Vagina (tissue), 2 donors: ENCODE data around the gene WNT16. TPM values are rescaled to one million over a fixed set of nuclear protein-coding genes. Genes with fewer than 3 reads are reported as not detected.
"Not testable (repeated sequence)": the region's sequence is repeated elsewhere in the genome, so short reads cannot be mapped to it uniquely, and the experiment has no call there.

ENCODE experiments used
- DNase-seq, 2 donors: peaks; one replicate each; pipeline ENCODE4 v3.0.0-alpha.2; 2017; ENCODE audit errors: extremely low spot score in 2 of 2
- H3K27ac ChIP-seq: fragments of 200-600 bp; sonication (generic); one replicate; pipeline ENCODE4 v1.5.1; 2019
- H3K27me3 ChIP-seq: fragments of 200-600 bp; sonication (generic); one replicate; pipeline ENCODE4 v1.5.1; 2019
- H3K36me3 ChIP-seq, 2 donors: fragments of 200-600 bp; sonication (generic); one replicate each; pipeline ENCODE4 v1.5.1; 2017 to 2019
- H3K4me1 ChIP-seq: fragments of 200-600 bp; sonication (generic); one replicate; pipeline ENCODE4 v1.5.1; 2019
- H3K4me3 ChIP-seq, 2 donors: fragments of 200-600 bp; sonication (generic); 1 replicate in 1 of 2; 2 replicates in 1 of 2; pipeline ENCODE4 v1.5.1; 2016 to 2019
- H3K9me3 ChIP-seq: fragments of 200-600 bp; sonication (generic); one replicate; pipeline ENCODE4 v1.5.1; 2019
- CTCF ChIP-seq, 3 experiments: fragments of 450-650 bp in 2 of 3; fragments of 200-600 bp in 1 of 3; sonication (generic) in 1 of 3; IDR thresholded peaks; one replicate each; pipeline ENCODE4 v1.5.1; 2017 to 2019; ENCODE audit warnings: antibody characterized with exemption in 3 of 3, mild to moderate bottlenecking in 2 of 3, moderate library complexity in 2 of 3
- POLR2A ChIP-seq, 2 donors: fragments of 450-650 bp; IDR thresholded peaks; one replicate each; pipeline ENCODE4 v1.6.1; 2017; ENCODE audit warnings: antibody characterized with exemption in 2 of 2, mild to moderate bottlenecking in 2 of 2, moderate library complexity in 2 of 2
- POLR2AphosphoS5 ChIP-seq, 2 donors: sonication (generic); formaldehyde crosslinking; IDR thresholded peaks; one replicate each; pipeline ENCODE4 v1.9.0; 2017; ENCODE audit warnings: antibody characterized with exemption in 2 of 2, mild to moderate bottlenecking in 2 of 2, low read depth in 1 of 2; ENCODE audit not compliant: insufficient read depth in 1 of 2
- intact Hi-C: fragments of 100-400 bp; cut with DNase I; formaldehyde crosslinking; loops from one replicate; pipeline ENCODE4 v1.15.1; 2023
- total RNA-seq: library from RNA; depleted of rRNA; stranded (reverse); fragments of >200 nt; gene quantifications from one replicate; pipeline ENCODE4 v1.2.3, GENCODE V29; 2016

Gene WNT16
- total RNA-seq, 1 donor from 2014 or later: 7.4 TPM

DNA sequence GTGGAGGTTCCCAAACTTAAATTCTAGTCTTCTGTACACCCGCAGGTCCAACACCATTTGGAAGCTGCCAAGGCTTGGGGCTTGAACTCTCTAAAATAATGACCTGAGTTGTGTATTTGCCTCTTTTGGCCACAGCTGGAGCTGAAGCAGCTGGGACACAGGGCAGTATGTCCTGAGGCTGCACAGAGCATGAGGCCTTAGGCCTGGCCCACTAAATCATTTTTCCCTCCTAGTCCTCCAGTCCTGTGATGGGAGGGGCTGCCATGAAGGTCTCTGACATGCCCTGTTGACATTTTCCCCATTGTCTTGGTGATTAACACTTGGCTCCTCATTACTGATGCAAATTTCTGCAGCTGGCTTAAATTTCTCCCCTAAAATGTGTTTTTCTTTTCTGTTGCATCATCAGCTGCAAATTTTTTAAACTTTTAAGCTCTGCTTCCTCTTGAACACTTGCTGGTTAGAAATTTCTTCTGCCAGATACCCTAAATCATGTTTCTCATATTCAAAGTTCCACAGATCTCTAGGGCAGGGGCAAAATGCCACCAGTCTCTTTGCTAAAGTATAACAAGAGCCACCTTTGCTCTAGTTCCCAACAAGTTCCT, 43.6 kb upstream of the WNT16 start:
- intact Hi-C loops: no loop called here
- TF ChIP-seq POLR2A (IDR thresholded peaks at IDR 0.05) (no peak), CTCF (IDR thresholded peaks at IDR 0.05) (no peak), POLR2AphosphoS5 (IDR thresholded peaks at IDR 0.05; ENCODE audit: insufficient read depth in 1 of 2, low read depth in 1 of 2) (no peak)
- H3K4me3 ChIP-seq: no peak overlapping the region
- no peaks in the 10 kb centered on the region for H3K36me3 ChIP-seq
- H3K27ac ChIP-seq: no peak overlapping the region
- no peaks in the 10 kb centered on the region for H3K27me3 ChIP-seq
- DNase-seq: no peak
- H3K9me3 ChIP-seq: no peaks in the 10 kb centered on the region
- no peaks in the 10 kb centered on the region for H3K4me1 ChIP-seq

- H3K27ac ChIP-seq: no peak overlapping the region
- no peaks in the 10 kb centered on the region for H3K4me1 ChIP-seq
- no peaks in the 10 kb centered on the region for H3K9me3 ChIP-seq
- H3K27me3 ChIP-seq: no peaks in the 10 kb centered on the region
- no peak overlapping the region for H3K4me3 ChIP-seq
- no peak for DNase-seq
- intact Hi-C loops: no loop called here
- no peak for TF ChIP-seq POLR2A (IDR thresholded peaks at IDR 0.05)
- H3K36me3 ChIP-seq: no peaks in the 10 kb centered on the region
These were observed 42.6 kb upstream of the WNT16 start for GRCh38 chr7:121286186-121286585.

DNA sequence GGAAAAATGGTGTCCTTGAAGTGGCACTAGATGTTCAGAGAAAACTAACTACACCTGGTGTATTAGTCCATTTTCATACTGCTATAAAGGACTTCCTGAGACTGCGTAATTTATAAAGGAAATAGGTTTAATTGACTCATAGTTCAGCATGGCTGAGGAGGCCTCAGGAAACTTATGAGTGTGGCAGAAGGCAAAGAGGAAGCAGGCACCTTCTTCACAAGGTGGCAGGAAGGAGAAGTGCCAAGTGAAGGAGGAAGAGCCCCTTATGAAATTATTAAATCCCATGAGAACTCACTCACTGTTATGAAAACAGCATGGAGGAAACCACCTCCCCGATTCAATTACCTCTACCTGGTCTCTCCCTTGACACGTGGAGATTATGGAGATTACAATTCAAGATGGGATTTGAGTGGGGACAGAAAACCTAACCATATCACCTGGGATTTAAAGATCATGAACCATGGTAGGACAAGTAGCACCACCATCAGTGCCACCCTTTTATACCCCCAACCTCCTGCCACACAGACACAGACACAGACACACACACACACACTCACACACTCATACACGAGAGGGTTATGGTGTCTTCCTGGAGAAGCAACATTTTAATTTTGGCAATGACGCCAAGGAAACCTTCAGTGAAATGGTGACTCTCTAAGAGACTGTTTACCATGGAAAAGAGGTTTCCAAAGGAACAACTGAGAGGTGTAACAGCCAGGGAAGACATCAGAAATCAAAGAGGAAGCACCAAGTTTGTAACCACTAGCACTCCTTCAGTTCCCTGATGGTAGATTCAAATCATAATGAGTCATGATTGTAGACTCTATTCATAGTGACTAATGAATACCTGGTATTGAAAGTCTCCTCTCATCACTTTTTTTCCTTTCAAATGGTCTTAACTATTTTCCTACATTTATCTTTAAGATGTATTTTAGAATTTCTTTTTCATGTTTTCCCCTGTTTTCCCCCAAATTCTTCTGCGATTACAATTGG, 41.8 kb upstream of the WNT16 start:
- Histone ChIP-seq H3K4me1 (no peaks in the 10 kb centered on the region), H3K4me3 (no peak overlapping the region), H3K36me3 (no peaks in the 10 kb centered on the region), H3K27ac (no peak overlapping the region), H3K27me3 (no peaks in the 10 kb centered on the region), H3K9me3 (no peaks in the 10 kb centered on the region)
- intact Hi-C loops: no loop called here
- TF ChIP-seq POLR2AphosphoS5 (IDR thresholded peaks at IDR 0.05; ENCODE audit: insufficient read depth in 1 of 2, low read depth in 1 of 2) (no peak), POLR2A (IDR thresholded peaks at IDR 0.05) (no peak), CTCF (IDR thresholded peaks at IDR 0.05) (no peak)
- no peak for DNase-seq

DNA sequence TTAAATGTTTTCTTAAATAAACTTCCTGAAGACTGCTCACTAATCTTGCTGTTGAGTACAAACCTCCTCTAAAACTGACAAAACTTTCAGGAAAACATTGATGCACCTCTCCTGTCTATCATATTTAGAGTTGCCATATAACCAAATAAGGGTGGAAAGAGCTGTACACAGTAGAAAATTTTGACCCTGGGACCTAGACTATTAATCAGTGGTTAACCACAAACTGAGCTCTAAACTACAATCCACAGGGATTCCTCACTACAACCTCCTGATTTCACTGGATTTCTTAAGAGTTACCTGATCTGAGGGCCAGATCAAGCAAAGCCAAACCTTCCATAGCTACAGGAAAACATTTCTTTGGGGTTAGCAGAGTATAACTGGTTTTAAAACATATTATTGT, 39.9 kb upstream of the WNT16 start:
- Histone ChIP-seq H3K4me3 (no peak overlapping the region), H3K36me3 (no peaks in the 10 kb centered on the region), H3K4me1 (no peaks in the 10 kb centered on the region), H3K27ac (no peak overlapping the region), H3K9me3 (no peaks in the 10 kb centered on the region), H3K27me3 (no peaks in the 10 kb centered on the region)
- TF ChIP-seq POLR2AphosphoS5 (IDR thresholded peaks at IDR 0.05; ENCODE audit: insufficient read depth in 1 of 2, low read depth in 1 of 2) (no peak), CTCF (IDR thresholded peaks at IDR 0.05) (no peak), POLR2A (IDR thresholded peaks at IDR 0.05) (no peak)
- DNase-seq: no peak
- intact Hi-C loops: no loop called here

DNA sequence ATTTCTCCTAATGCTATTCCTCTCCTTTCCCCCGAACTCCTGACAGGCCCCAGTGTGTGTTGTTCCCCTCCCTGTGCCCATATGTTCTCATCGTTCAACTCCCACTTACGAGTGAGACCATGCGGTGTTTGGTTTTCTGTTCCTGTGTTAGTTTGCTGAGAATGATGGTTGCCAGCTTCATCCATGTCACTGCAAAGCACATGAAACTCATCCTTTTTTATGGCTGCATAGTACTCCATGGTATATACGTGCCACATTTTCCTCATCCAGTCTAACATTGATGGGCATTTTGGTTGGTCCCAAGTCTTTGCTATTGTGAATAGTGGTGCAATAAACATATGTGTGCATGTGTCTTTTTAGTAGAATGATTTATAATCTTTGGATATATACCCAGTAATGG, 38.9 kb upstream of the WNT16 start:
- H3K27me3 ChIP-seq, H3K9me3 ChIP-seq, H3K36me3 ChIP-seq, H3K4me3 ChIP-seq, DNase-seq, intact Hi-C loops, H3K27ac ChIP-seq, H3K4me1 ChIP-seq: not testable (repeated sequence)

DNA sequence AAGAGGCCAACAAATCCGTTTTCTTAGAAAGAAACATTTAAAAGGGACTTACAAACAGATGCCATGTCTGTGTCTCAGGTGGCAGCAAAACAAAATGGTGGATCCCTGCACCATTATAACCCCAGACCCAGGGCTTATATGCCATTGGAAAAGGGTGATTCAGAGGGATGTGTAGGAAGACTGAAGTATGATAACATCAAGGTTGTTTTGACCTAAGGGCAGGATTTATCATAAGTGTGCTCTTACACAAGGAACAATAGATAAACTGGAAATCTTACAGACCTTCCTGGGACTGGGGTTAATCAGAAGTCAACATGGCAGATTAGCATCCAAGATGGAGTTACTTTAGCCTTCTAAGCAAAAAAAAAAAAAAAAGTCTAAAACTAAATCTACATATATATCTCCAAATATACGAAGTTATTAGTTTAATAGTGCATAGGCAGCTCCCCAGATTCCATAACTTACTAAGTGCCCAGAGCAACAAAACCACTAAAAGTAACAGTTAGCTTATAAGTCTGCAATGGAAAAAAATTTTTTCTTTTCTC, 34.3 kb upstream of the WNT16 start:
- Histone ChIP-seq H3K36me3 (no peaks in the 10 kb centered on the region), H3K4me1 (no peaks in the 10 kb centered on the region), H3K27ac (no peak overlapping the region), H3K9me3 (no peaks in the 10 kb centered on the region), H3K27me3 (no peaks in the 10 kb centered on the region), H3K4me3 (no peak overlapping the region)
- TF ChIP-seq POLR2AphosphoS5 (IDR thresholded peaks at IDR 0.05; ENCODE audit: insufficient read depth in 1 of 2, low read depth in 1 of 2) (no peak), POLR2A (IDR thresholded peaks at IDR 0.05) (no peak), CTCF (IDR thresholded peaks at IDR 0.05) (no peak)
- intact Hi-C loops: no loop called here
- no peak for DNase-seq
